ENCODE data around the gene LRRC49. TPM values are rescaled to one million over a fixed set of nuclear protein-coding genes. Genes with fewer than 3 reads are reported as not detected.

LRRC49 gene
- polyA plus RNA-seq, 1 donor = 7.2 TPM

DNA sequence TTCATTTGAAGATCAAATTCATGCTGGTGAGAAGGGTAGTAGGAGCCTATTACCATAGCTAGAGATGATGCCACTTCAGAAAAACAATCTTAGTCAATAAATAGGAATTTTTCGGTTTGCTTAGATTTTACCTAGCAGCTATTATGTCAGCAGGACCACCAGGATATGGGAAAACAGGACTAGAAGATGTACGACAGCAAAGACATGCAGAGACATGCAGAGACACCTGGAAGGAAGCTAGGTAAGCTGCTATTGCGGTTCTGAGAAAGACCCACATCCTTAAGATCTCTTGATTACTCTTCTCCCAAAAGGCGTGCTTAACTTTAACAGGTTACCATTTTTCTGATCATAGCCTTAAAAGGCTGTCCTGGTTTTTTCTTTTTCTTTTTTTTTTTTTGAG, 157.8 kb downstream of the LRRC49 start:
- no peaks in the 10 kb centered on the region for H3K9me3 ChIP-seq (ENCODE audit: control insufficient read depth, low read depth, low read length)
- no peaks in the 10 kb centered on the region for H3K36me3 ChIP-seq (ENCODE audit: control insufficient read depth, insufficient read depth, low read length)
- no peak overlapping the region for H3K27ac ChIP-seq (ENCODE audit: low read length)
- no peaks in the 10 kb centered on the region for H3K27me3 ChIP-seq (ENCODE audit: control insufficient read depth, insufficient read depth, low read length)
- no peak overlapping the region for H3K4me3 ChIP-seq (ENCODE audit: low read length)
- no peak for DNase-seq
- WGBS (ENCODE audit: insufficient coverage, low lambda C conversion rate) = 75% methylated on average over 3 of the region's 4 CpGs
- no peaks in the 10 kb centered on the region for H3K4me1 ChIP-seq (ENCODE audit: control insufficient read depth, insufficient read depth, low read length)

GRCh38 chr15:71051539-71051938, 158.9 kb downstream of the LRRC49 start:
- DNase-seq = no peak
- no peak overlapping the region for H3K4me3 ChIP-seq (ENCODE audit: low read length)

DNA sequence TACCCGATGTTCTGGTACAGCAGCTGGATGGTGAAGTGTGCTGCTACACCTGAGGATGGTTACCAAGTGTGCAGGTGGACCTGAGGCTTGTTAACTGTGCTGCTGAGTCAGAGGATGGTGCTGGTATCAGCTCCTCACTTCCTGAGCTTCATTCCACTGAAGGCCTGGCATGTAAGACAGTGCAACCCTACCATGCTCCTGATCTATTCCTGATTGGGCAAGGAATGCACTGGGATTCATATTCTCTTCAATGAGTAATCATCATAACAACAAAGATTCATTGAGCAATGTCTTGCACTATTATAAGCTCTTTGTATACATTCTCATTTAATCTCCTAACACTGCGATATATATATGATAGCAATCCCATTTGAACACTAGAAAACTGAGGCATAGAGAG, 159.7 kb downstream of the LRRC49 start:
- no peak for DNase-seq
- H3K27me3 ChIP-seq (ENCODE audit: control insufficient read depth, insufficient read depth, low read length) = no peaks in the 10 kb centered on the region
- no peaks in the 10 kb centered on the region for H3K4me1 ChIP-seq (ENCODE audit: control insufficient read depth, insufficient read depth, low read length)
- no peaks in the 10 kb centered on the region for H3K9me3 ChIP-seq (ENCODE audit: control insufficient read depth, low read depth, low read length)
- no peak overlapping the region for H3K4me3 ChIP-seq (ENCODE audit: low read length)
- 100% methylated on average over 1 of the region's 2 CpGs for WGBS (ENCODE audit: insufficient coverage, low lambda C conversion rate)
- no peak overlapping the region for H3K27ac ChIP-seq (ENCODE audit: low read length)
- no peaks in the 10 kb centered on the region for H3K36me3 ChIP-seq (ENCODE audit: control insufficient read depth, insufficient read depth, low read length)

More at GRCh38 chr15:71051539-71051938, 158.9 kb downstream of the LRRC49 start:
- Histone ChIP-seq H3K36me3 (ENCODE audit: control insufficient read depth, insufficient read depth, low read length) (no peaks in the 10 kb centered on the region), H3K9me3 (ENCODE audit: control insufficient read depth, low read depth, low read length) (no peaks in the 10 kb centered on the region), H3K27ac (ENCODE audit: low read length) (no peak overlapping the region), H3K27me3 (ENCODE audit: control insufficient read depth, insufficient read depth, low read length) (no peaks in the 10 kb centered on the region), H3K4me1 (ENCODE audit: control insufficient read depth, insufficient read depth, low read length) (no peaks in the 10 kb centered on the region)
- WGBS (ENCODE audit: insufficient coverage, low lambda C conversion rate) = 100% methylated on average over 1 of the region's 1 CpG

GRCh38 chr15:71054286-71054952, 161.8 kb downstream of the LRRC49 start:
- Histone ChIP-seq H3K4me3 (ENCODE audit: low read length) (no peak overlapping the region), H3K36me3 (ENCODE audit: control insufficient read depth, insufficient read depth, low read length) (no peaks in the 10 kb centered on the region), H3K27ac (ENCODE audit: low read length) (no peak overlapping the region), H3K4me1 (ENCODE audit: control insufficient read depth, insufficient read depth, low read length) (no peaks in the 10 kb centered on the region), H3K9me3 (ENCODE audit: control insufficient read depth, low read depth, low read length) (no peaks in the 10 kb centered on the region), H3K27me3 (ENCODE audit: control insufficient read depth, insufficient read depth, low read length) (no peaks in the 10 kb centered on the region)
- no peak for DNase-seq
- no CpG with 5 or more reads among the region's 2 CpGs for WGBS (ENCODE audit: insufficient coverage, low lambda C conversion rate)

GRCh38 chr15:71055461-71055860, 162.8 kb downstream of the LRRC49 start:
- Histone ChIP-seq H3K9me3 (ENCODE audit: control insufficient read depth, low read depth, low read length) (no peaks in the 10 kb centered on the region), H3K4me1 (ENCODE audit: control insufficient read depth, insufficient read depth, low read length) (no peaks in the 10 kb centered on the region), H3K27ac (ENCODE audit: low read length) (no peak overlapping the region), H3K36me3 (ENCODE audit: control insufficient read depth, insufficient read depth, low read length) (no peaks in the 10 kb centered on the region), H3K4me3 (ENCODE audit: low read length) (no peak overlapping the region), H3K27me3 (ENCODE audit: control insufficient read depth, insufficient read depth, low read length) (no peaks in the 10 kb centered on the region)
- no peak for DNase-seq
- WGBS (ENCODE audit: insufficient coverage, low lambda C conversion rate) = 78% methylated on average over 1 of the region's 1 CpG

GRCh38 chr15:71056111-71056510, 163.5 kb downstream of the LRRC49 start:
- Histone ChIP-seq H3K27me3 (ENCODE audit: control insufficient read depth, insufficient read depth, low read length) (no peaks in the 10 kb centered on the region), H3K9me3 (ENCODE audit: control insufficient read depth, low read depth, low read length) (no peaks in the 10 kb centered on the region), H3K4me3 (ENCODE audit: low read length) (no peak overlapping the region), H3K36me3 (ENCODE audit: control insufficient read depth, insufficient read depth, low read length) (no peaks in the 10 kb centered on the region), H3K27ac (ENCODE audit: low read length) (no peak overlapping the region), H3K4me1 (ENCODE audit: control insufficient read depth, insufficient read depth, low read length) (no peaks in the 10 kb centered on the region)
- DNase-seq = no peak

- DNase-seq = no peak
- H3K4me3 ChIP-seq (ENCODE audit: low read length) = no peak overlapping the region
- H3K4me1 ChIP-seq (ENCODE audit: control insufficient read depth, insufficient read depth, low read length) = no peaks in the 10 kb centered on the region
- H3K27ac ChIP-seq (ENCODE audit: low read length) = no peak overlapping the region
- H3K36me3 ChIP-seq (ENCODE audit: control insufficient read depth, insufficient read depth, low read length) = no peaks in the 10 kb centered on the region
- H3K27me3 ChIP-seq (ENCODE audit: control insufficient read depth, insufficient read depth, low read length) = no peaks in the 10 kb centered on the region
- H3K9me3 ChIP-seq (ENCODE audit: control insufficient read depth, low read depth, low read length) = no peaks in the 10 kb centered on the region
Measured at GRCh38 chr15:71057143-71057542, 164.5 kb downstream of the LRRC49 start.

DNA sequence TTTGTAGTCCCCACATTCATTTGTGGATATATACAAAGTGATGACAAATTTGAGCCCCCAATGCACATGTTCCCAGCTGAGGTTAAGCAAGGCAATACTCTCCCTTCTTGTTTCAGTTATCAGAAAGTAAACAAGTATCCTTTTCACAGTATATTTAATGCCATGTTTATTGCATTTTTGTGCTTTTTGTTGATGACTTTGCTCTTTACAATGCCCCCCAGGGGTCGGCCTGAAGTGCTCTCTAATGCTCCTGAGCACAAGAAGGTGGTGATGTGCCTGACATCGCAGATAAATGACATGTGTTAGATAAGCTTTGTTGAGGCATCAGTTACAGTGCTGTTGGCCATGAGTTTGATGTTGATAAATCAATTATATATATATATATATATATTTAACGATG, 165.0 kb downstream of the LRRC49 start:
- DNase-seq = no peak
- Histone ChIP-seq H3K4me3 (ENCODE audit: low read length) (no peak overlapping the region), H3K9me3 (ENCODE audit: control insufficient read depth, low read depth, low read length) (no peaks in the 10 kb centered on the region), H3K27ac (ENCODE audit: low read length) (no peak overlapping the region), H3K4me1 (ENCODE audit: control insufficient read depth, insufficient read depth, low read length) (no peaks in the 10 kb centered on the region), H3K27me3 (ENCODE audit: control insufficient read depth, insufficient read depth, low read length) (no peaks in the 10 kb centered on the region), H3K36me3 (ENCODE audit: control insufficient read depth, insufficient read depth, low read length) (no peaks in the 10 kb centered on the region)
- WGBS (ENCODE audit: insufficient coverage, low lambda C conversion rate) = 82% methylated on average over 2 of the region's 3 CpGs

DNA sequence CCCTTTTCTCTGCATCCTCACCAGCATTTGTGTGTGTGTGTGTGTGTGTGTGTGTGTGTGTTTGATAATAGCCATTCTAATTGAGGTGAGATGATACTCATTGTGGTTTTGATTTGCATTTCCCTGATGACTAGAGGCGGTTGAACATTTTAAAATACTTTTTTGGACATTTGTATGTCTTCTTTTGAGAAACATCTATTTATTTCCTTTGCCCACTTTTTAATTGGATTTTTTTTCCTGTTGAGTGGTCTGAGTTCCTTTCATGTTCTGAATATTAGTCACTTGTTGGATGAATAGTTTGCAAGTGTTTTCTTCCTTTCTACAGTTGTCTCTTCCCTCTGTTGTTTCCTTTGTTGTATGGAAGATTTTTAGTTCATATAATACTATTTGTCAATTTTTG, 168.4 kb downstream of the LRRC49 start:
- Histone ChIP-seq H3K9me3 (ENCODE audit: control insufficient read depth, low read depth, low read length) (no peaks in the 10 kb centered on the region), H3K4me3 (ENCODE audit: low read length) (no peak overlapping the region), H3K36me3 (ENCODE audit: control insufficient read depth, insufficient read depth, low read length) (no peaks in the 10 kb centered on the region), H3K4me1 (ENCODE audit: control insufficient read depth, insufficient read depth, low read length) (no peaks in the 10 kb centered on the region), H3K27me3 (ENCODE audit: control insufficient read depth, insufficient read depth, low read length) (no peaks in the 10 kb centered on the region), H3K27ac (ENCODE audit: low read length) (no peak overlapping the region)
- WGBS (ENCODE audit: insufficient coverage, low lambda C conversion rate) = 100% methylated on average over 1 of the region's 1 CpG
- no peak for DNase-seq

DNA sequence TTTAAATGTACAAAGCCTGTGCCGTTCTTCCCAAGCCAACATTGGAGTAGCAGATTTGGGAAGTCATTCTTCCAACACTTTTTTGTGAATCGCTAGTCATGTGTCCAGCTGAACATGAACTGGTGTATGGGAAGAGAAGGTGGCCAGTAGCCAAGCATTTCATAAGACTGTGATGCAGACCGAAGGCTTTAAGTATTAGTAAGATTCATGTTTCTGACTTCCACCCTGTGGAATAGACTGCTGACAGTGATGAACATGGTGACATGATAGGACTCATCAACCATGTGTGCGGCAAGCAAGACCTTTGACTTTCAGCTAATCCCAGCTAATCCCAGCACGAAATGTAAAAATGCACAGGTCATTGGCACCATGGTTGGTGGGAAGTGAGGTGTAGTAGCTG, 174.4 kb downstream of the LRRC49 start:
- Histone ChIP-seq H3K9me3 (ENCODE audit: control insufficient read depth, low read depth, low read length) (no peaks in the 10 kb centered on the region), H3K4me1 (ENCODE audit: control insufficient read depth, insufficient read depth, low read length) (no peaks in the 10 kb centered on the region), H3K27me3 (ENCODE audit: control insufficient read depth, insufficient read depth, low read length) (no peaks in the 10 kb centered on the region), H3K27ac (ENCODE audit: low read length) (no peak overlapping the region), H3K36me3 (ENCODE audit: control insufficient read depth, insufficient read depth, low read length) (no peaks in the 10 kb centered on the region), H3K4me3 (ENCODE audit: low read length) (no peak overlapping the region)
- WGBS (ENCODE audit: insufficient coverage, low lambda C conversion rate) = no CpG with 5 or more reads among the region's 5 CpGs
- DNase-seq = no peak

DNA sequence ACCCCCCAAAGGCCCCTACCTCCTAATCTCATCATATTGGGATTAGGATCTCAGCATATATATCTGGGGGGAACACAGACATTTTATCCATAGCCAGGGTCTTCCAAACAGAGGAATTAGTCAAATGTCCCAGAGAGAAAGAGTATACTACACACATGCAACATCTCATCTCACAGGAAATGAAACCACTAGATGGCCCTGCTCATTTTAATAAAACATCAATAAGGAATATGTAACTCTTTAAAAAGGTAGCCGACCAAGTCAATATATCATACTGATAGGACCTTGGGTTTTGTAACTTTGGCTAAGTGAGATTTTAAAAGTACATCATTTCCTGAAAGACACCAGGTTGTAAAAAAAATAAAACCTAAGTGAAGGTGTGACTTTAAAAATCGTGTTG, 177.1 kb downstream of the LRRC49 start:
- Histone ChIP-seq H3K27me3 (ENCODE audit: control insufficient read depth, insufficient read depth, low read length) (no peaks in the 10 kb centered on the region), H3K4me1 (ENCODE audit: control insufficient read depth, insufficient read depth, low read length) (no peaks in the 10 kb centered on the region), H3K4me3 (ENCODE audit: low read length) (no peak overlapping the region), H3K9me3 (ENCODE audit: control insufficient read depth, low read depth, low read length) (no peaks in the 10 kb centered on the region), H3K36me3 (ENCODE audit: control insufficient read depth, insufficient read depth, low read length) (no peaks in the 10 kb centered on the region), H3K27ac (ENCODE audit: low read length) (no peak overlapping the region)
- DNase-seq = no peak
- WGBS (ENCODE audit: insufficient coverage, low lambda C conversion rate) = 80% methylated on average over 2 of the region's 2 CpGs

Data from large intestine (tissue), 3 donors.